Type B pancreatic cell (in vitro differentiated cells): Measurements from ENCODE around the gene CMTM3. TPM values are rescaled to one million over a fixed set of nuclear protein-coding genes. Genes with fewer than 3 reads are reported as not detected.

Experiments used
- DNase-seq: peaks from one replicate; pipeline ENCODE4 v3.0.0; 2021; ENCODE audit warnings: mixed read lengths; ENCODE audit not compliant: unreplicated experiment; ENCODE audit errors: extremely low spot score
- H3K27ac Mint-ChIP-seq: 2 replicates; pipeline ENCODE4 v1.8.0; 2021; ENCODE audit warnings: mild to moderate bottlenecking, mixed read lengths
- H3K27me3 Mint-ChIP-seq: 2 replicates; pipeline ENCODE4 v1.8.0; 2021; ENCODE audit warnings: mixed read lengths
- H3K36me3 Mint-ChIP-seq: 2 replicates; pipeline ENCODE4 v1.8.0; 2021; ENCODE audit warnings: mixed read lengths
- H3K4me1 Mint-ChIP-seq: one replicate; pipeline ENCODE4 v1.8.0; 2021; ENCODE audit warnings: mixed read lengths; ENCODE audit not compliant: unreplicated experiment
- H3K4me3 Mint-ChIP-seq: 2 replicates; pipeline ENCODE4 v1.8.0; 2021; ENCODE audit warnings: mild to moderate bottlenecking, mixed read lengths
- H3K9me3 Mint-ChIP-seq: 2 replicates; pipeline ENCODE4 v1.8.0; 2021; ENCODE audit warnings: mixed read lengths
- total RNA-seq: library from RNA; stranded (reverse); gene quantifications from 2 replicates; pipeline ENCODE4 v1.2.1, GENCODE V29; 2021; ENCODE audit warnings: low replicate concordance
- TF ChIP-seq, protein P1 (sequence below): fragments of 200-600 bp; sonication (generic); conservative IDR thresholded peaks from 2 replicates; pipeline ENCODE4 v1.5.0; 2021; ENCODE audit warnings: antibody characterized with exemption, mild to moderate bottlenecking

Gene CMTM3
- total RNA-seq, 1 donor from 2014 or later = 45.2 TPM

DNA sequence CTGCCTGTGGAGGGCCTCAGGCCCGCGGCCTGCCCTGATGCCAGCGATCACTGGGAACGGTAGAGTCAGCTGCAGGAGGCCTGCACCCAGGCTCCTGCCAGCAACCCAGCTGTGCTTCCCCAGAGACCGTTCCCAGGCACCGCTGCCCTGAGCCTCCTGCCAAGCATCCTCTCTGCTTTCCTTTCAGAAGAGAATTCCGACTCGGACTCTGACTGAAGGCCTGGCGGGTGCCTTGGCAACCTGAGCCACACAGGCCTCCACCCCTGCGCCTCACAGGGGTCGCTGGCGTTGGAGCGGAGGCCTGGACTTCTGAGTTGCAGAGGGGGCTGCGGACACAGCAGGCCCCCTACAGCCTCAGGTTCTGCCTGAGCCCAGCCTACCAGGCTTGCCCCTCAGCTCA is 7.9 kb downstream of the CMTM3 start:
- Mint-ChIP-seq H3K4me1 (peaks cover 15% of the 10 kb centered on the region), H3K36me3 (peaks cover 4% of the 10 kb centered on the region), H3K4me3 (no peak overlapping the region), H3K9me3 (no peaks in the 10 kb centered on the region), H3K27me3 (no peaks in the 10 kb centered on the region), H3K27ac (no peak overlapping the region)
- DNase-seq = no peak
- TF ChIP-seq, protein P1, sequence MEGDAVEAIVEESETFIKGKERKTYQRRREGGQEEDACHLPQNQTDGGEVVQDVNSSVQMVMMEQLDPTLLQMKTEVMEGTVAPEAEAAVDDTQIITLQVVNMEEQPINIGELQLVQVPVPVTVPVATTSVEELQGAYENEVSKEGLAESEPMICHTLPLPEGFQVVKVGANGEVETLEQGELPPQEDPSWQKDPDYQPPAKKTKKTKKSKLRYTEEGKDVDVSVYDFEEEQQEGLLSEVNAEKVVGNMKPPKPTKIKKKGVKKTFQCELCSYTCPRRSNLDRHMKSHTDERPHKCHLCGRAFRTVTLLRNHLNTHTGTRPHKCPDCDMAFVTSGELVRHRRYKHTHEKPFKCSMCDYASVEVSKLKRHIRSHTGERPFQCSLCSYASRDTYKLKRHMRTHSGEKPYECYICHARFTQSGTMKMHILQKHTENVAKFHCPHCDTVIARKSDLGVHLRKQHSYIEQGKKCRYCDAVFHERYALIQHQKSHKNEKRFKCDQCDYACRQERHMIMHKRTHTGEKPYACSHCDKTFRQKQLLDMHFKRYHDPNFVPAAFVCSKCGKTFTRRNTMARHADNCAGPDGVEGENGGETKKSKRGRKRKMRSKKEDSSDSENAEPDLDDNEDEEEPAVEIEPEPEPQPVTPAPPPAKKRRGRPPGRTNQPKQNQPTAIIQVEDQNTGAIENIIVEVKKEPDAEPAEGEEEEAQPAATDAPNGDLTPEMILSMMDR = no peak

DNA sequence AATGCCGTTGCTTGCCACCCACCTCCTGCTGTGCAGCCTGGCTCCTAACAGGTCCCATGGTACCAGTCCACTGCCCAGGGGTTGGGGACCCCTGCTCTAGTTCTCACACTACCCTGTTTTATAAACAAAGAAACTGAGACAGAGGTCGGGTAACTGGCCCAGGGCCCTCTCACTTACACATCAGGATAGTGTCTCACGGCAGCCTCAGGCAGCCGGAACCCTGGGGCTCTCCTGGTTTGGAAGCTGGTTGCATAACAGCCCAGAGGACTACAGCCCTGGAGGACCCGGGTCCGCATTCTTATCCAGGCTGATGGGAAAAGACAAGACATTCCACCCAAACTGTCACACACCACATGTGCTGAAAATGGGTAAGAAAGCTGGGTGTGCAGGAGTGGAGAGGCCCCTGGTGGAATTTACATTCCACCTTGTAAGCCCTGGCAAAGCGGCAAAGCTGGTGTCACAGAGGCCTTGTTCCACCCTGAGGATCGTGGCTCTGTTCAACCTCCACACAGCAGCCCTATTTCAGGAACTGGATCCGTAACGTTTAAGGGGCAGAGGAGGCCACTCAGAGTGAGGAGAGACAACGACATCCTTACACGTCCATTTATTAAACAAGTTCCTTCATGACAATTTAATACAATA is 9.8 kb downstream of the CMTM3 start:
- TF ChIP-seq, protein P1 = no peak
- no peak for DNase-seq
- Mint-ChIP-seq H3K4me3 (no peak overlapping the region), H3K4me1 (peaks cover 20% of the 10 kb centered on the region), H3K36me3 (peaks cover 4% of the 10 kb centered on the region), H3K9me3 (no peaks in the 10 kb centered on the region), H3K27me3 (no peaks in the 10 kb centered on the region), H3K27ac (no peak overlapping the region)

DNA sequence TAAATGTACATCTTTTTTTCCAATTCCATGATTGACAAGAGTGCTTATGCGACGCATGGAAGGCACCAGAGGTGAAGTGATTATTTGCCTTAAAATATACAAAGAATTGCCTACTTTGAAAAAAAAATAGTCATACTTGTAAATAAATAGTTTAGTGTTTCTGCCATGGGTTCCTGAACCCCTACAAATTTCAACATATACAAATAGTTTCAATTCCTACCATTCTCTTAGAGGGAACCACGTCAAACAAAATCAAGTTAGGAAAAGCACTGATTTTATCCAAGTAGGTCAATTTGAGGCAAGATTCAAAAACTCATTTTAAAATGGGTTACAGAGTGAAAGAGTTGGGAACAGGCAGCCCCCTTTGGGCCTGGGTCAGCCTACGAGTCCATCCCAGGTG is 11.7 kb downstream of the CMTM3 start:
- H3K4me3 Mint-ChIP-seq = no peak overlapping the region
- no peak overlapping the region for H3K27ac Mint-ChIP-seq
- H3K36me3 Mint-ChIP-seq = peaks cover 4% of the 10 kb centered on the region
- TF ChIP-seq, protein P1 = no peak
- no peak for DNase-seq
- H3K27me3 Mint-ChIP-seq = no peaks in the 10 kb centered on the region
- peaks cover 32% of the 10 kb centered on the region for H3K4me1 Mint-ChIP-seq
- H3K9me3 Mint-ChIP-seq = no peaks in the 10 kb centered on the region

DNA sequence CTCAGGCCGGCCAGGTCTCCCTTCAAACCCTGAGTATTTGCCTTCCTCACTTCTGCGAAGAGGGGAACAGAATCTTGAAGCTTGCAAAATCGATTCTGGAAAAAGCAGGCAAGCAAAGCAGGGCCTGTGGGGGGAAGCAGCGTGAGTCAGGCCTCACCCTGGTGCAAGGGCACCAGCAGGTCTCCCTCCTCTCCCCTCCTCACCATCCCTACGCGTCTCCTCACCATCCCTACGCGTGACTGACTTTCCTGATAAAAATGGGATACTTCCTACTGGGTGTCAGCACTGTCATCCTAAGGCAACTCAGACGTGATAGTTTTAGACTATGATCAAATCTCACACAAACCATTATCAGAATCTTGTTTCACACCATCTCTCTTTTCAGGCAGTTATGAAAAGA is 12.1 kb downstream of the CMTM3 start:
- H3K4me3 Mint-ChIP-seq = no peak overlapping the region
- no peak overlapping the region for H3K27ac Mint-ChIP-seq
- H3K9me3 Mint-ChIP-seq = no peaks in the 10 kb centered on the region
- TF ChIP-seq, protein P1 = no peak
- no peak for DNase-seq
- H3K4me1 Mint-ChIP-seq = peaks cover 32% of the 10 kb centered on the region
- H3K36me3 Mint-ChIP-seq = peaks cover under 1% of the 10 kb centered on the region
- H3K27me3 Mint-ChIP-seq = no peaks in the 10 kb centered on the region

DNA sequence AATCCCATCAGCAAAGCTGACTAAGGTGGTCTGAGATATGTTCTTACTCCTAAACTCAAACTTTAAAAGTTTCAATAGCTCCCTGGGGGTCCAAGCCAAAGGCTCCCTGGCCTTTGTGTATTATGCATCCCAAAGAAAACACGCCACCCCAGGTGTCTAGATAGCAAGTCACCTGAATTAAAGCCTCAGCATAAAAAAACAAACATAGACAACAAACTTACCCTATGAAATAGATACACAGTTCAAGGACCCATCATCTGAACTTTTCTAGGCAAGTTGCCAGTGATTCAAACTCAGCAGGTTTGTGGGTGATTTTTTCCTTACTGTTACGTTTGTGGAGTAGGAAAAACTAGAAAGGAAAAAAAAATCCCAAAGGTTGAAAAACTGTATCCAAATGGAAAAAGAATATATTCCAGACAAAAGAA is 12.5 kb downstream of the CMTM3 start:
- no peak for DNase-seq
- TF ChIP-seq, protein P1 = no peak
- Mint-ChIP-seq H3K9me3 (no peaks in the 10 kb centered on the region), H3K4me1 (peaks cover 32% of the 10 kb centered on the region), H3K27me3 (no peaks in the 10 kb centered on the region), H3K36me3 (no peaks in the 10 kb centered on the region), H3K4me3 (no peak overlapping the region), H3K27ac (no peak overlapping the region)
